Measurements from ENCODE around the gene ALDH1L1. TPM values are rescaled to one million over a fixed set of nuclear protein-coding genes. Genes with fewer than 3 reads are reported as not detected.
A peak's percentile ranks its signal among the peaks of the same experiment; 100 is the strongest.

The ALDH1L1 gene
- total and polyA plus RNA-seq, 9 donors = 8.3 to 85.5 (median 45.1) TPM

DNA sequence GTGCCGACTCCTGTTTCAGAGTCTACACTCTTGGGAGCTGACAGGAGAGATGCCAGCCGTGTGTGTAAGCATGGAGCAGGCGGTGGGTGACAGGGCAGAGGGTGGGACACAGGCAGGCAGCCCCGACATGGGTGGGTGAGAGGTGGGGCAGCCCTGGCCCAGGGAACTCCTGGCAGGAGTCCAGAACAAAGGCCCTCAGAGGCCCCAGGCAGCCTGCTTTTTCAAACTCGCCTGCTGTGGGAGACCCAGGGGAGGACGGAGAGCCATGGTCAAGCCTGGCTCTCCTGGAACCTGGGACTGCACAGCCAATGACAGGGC, 67.2 kb downstream of the ALDH1L1 start:
- Histone ChIP-seq H3K27me3 (no peaks in the 10 kb centered on the region), H3K27ac (no peak overlapping the region), H3K36me3 (no peaks in the 10 kb centered on the region), H3K4me3 (no peak overlapping the region), H3K9me3 (no peaks in the 10 kb centered on the region), H3K4me1 (ENCODE audit: insufficient read depth) (no peaks in the 10 kb centered on the region)
- TF ChIP-seq POLR2A (IDR thresholded peaks at IDR 0.05) (no peak), EP300 (IDR thresholded peaks at IDR 0.05) (no peak)
- TF ChIP-seq, protein P1, sequence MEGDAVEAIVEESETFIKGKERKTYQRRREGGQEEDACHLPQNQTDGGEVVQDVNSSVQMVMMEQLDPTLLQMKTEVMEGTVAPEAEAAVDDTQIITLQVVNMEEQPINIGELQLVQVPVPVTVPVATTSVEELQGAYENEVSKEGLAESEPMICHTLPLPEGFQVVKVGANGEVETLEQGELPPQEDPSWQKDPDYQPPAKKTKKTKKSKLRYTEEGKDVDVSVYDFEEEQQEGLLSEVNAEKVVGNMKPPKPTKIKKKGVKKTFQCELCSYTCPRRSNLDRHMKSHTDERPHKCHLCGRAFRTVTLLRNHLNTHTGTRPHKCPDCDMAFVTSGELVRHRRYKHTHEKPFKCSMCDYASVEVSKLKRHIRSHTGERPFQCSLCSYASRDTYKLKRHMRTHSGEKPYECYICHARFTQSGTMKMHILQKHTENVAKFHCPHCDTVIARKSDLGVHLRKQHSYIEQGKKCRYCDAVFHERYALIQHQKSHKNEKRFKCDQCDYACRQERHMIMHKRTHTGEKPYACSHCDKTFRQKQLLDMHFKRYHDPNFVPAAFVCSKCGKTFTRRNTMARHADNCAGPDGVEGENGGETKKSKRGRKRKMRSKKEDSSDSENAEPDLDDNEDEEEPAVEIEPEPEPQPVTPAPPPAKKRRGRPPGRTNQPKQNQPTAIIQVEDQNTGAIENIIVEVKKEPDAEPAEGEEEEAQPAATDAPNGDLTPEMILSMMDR (IDR thresholded peaks at IDR 0.05) = no peak
- intact Hi-C loops (cut with DNase I) = no loop called here
- DNase-seq = peak in 2 of 5 donors; percentile 10 to 12
- WGBS, 3 donors = 84 to 90% (median 86%) methylated on average over 6 of the region's 6 CpGs

DNA sequence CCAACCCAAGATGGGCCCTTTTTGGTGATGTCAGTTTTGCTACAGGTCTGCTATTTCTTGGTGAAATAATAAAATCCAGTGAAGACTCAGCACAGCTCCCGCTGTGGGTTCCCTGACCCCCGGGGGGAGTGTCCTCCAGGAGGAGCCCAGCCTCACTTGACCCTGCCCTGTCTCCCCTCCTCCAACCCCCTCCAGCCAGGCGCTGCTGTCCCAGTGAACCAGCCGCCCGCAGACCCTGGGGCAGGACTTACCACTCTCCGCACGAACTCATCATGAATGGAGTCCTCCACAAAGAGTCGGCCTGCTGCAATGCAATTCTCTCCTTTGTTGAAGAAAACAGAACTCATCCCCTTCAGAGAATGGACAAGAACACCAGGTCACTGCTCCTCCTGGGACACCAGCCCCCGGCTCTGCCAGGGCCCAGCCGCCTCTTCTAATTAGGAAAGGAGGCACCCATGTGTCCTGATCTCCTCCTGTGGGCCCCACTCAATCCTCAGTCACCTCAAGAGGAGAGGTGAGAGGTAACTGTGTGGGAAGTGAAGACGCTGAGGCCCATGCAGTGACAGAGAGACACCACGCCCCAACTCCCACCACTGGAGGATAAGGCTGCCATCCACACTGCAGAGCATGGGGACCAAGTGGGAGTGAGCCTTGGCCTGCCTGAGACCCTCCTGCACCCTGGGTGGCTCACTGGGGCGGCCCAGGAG, 67.7 kb downstream of the ALDH1L1 start:
- peak in 3 of 5 donors; percentile 5 to 25 (median 6) for DNase-seq
- Histone ChIP-seq H3K4me1 (ENCODE audit: insufficient read depth) (no peaks in the 10 kb centered on the region), H3K9me3 (no peaks in the 10 kb centered on the region), H3K4me3 (no peak overlapping the region), H3K27ac (no peak overlapping the region), H3K36me3 (no peaks in the 10 kb centered on the region), H3K27me3 (no peaks in the 10 kb centered on the region)
- WGBS, 3 donors = 89 to 93% (median 90%) methylated on average over 13 of the region's 13 CpGs
- intact Hi-C loops (cut with DNase I) = no loop called here
- TF ChIP-seq EP300 (IDR thresholded peaks at IDR 0.05) (no peak), POLR2A (IDR thresholded peaks at IDR 0.05) (no peak)
- TF ChIP-seq, protein P1 (IDR thresholded peaks at IDR 0.05) = no peak

DNA sequence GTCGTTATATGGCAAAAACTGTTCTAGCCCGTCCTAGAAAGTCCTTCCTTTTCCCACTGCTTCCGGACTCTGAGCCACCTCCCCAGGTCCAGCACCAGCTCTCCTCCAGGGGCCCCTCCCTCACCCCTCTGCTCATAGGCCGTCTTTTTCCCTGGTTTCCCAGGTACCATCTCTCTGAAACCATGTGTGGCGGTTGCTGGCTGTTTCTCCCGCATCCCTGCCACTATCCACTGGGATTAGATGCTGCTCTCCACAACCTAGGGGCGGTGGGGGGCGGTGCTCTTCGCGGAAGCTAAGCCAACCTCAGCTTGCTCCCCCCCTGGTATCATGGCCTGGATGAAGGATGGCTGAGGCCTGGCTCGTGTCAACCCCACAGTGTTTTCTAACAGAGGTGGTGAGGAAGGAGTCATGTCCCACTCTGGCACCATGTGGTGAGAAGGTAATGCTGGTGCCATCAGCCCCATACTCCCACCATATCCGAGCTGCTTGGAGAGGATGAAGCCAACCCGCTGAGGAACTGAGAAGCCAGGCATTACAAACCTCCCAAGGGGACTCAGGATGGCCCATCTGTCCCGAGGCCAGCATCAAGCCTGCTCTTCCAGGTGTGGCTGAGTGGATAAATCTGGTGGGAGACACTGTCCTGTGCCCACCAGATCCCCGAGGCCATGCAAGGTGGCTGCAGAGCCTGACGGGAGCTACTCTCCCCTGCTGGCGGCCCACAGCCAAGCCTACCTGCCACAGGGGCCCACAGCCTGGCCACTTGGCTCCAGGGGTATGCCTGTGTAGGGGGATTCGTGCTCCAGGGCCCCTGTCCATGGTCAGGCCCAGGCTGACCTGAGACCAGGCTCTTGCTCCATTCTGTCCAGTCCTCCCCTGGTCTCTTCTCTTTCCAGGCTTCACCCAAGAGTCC, 68.6 kb downstream of the ALDH1L1 start:
- Histone ChIP-seq H3K4me1 (ENCODE audit: insufficient read depth) (no peaks in the 10 kb centered on the region), H3K27ac (no peak overlapping the region), H3K36me3 (no peaks in the 10 kb centered on the region), H3K27me3 (no peaks in the 10 kb centered on the region), H3K9me3 (no peaks in the 10 kb centered on the region), H3K4me3 (no peak overlapping the region)
- WGBS, 3 donors = 90 to 91% (median 91%) methylated on average over 16 to 18 of the region's 18 CpGs
- intact Hi-C loops (cut with DNase I) = no loop called here
- TF ChIP-seq POLR2A (IDR thresholded peaks at IDR 0.05) = no peak
- TF ChIP-seq EP300 (IDR thresholded peaks at IDR 0.05) = no peak
- TF ChIP-seq, protein P1 (IDR thresholded peaks at IDR 0.05) = no peak
- peak in 4 of 5 donors; percentile 2 to 27 (median 6) for DNase-seq

DNA sequence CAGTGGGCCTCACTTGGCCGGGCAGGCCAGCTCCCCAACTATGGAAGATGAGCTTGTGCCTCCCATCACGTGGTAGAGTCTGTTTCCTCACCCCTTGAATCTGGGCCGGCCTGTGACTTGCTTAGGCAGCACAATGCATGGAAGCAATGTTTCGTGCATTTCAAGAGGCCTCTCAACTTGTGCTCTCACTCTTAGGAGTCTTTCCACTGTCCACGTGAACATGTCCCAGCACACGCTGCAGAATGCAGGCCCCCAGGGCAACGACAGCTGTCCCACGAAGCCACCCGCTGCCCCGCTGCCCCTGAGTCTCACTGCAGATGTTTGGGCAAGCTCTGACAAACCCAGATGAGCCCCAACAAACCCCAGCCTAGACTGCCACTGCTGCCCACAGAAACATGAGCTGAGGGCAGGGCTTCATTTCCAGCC, 69.2 kb downstream of the ALDH1L1 start:
- Histone ChIP-seq H3K27me3 (no peaks in the 10 kb centered on the region), H3K27ac (no peak overlapping the region), H3K4me1 (ENCODE audit: insufficient read depth) (no peaks in the 10 kb centered on the region), H3K9me3 (no peaks in the 10 kb centered on the region), H3K36me3 (no peaks in the 10 kb centered on the region), H3K4me3 (no peak overlapping the region)
- DNase-seq = peak in 2 of 5 donors; percentile 2 to 9
- 90 to 94% (median 92%) methylated on average over 10 of the region's 10 CpGs for WGBS, 3 donors
- intact Hi-C loops (cut with DNase I) = no loop called here
- TF ChIP-seq, protein P1 (IDR thresholded peaks at IDR 0.05) = no peak
- no peak for TF ChIP-seq EP300 (IDR thresholded peaks at IDR 0.05)
- TF ChIP-seq POLR2A (IDR thresholded peaks at IDR 0.05) = no peak

Measured in ovary (tissue), 9 donors.